B cell (primary cell): ENCODE results near the gene FKBP1B. TPM values are rescaled to one million over a fixed set of nuclear protein-coding genes. Genes with fewer than 3 reads are reported as not detected.

Experiments used
- ATAC-seq: fragments of 200-7000 bp; cut with Tn5 transposase; one replicate; pipeline ENCODE4 v1.10.0; 2021; ENCODE audit warnings: low read depth, mild to moderate bottlenecking, moderate number of reproducible peaks, moderate library complexity
- CTCF ChIA-PET: fragments of 350-600 bp; sonication (Branson Sonifier 250); formaldehyde crosslinking; loops from one replicate; lab custom pipeline; 2021; ENCODE audit warnings: antibody characterized with exemption, inconsistent platforms; lab: Charles Lee
- POLR2A ChIA-PET: fragments of 350-600 bp; sonication (Branson Sonifier 250); formaldehyde crosslinking; loops from one replicate; lab custom pipeline; 2021; ENCODE audit warnings: antibody characterized with exemption; lab: Charles Lee
- DNase-seq: peaks from one replicate; pipeline ENCODE4 v3.0.0; 2013
- H2AFZ ChIP-seq: 2 replicates; pipeline ENCODE4 v1.6.1; 2012; ENCODE audit warnings: mild to moderate bottlenecking, low read depth, low read length; ENCODE audit not compliant: insufficient read depth, poor library complexity, severe bottlenecking
- H3K27ac ChIP-seq, 2 donors: 1 replicate in 1 of 2; 2 replicates in 1 of 2; pipeline ENCODE4 v1.5.1; 2012 to 2013; ENCODE audit warnings: low read length in 2 of 2, mild to moderate bottlenecking in 2 of 2, moderate library complexity in 1 of 2
- H3K27me3 ChIP-seq, 4 experiments: fragments of 200-600 bp in 1 of 4; sonication (generic) in 1 of 4; replicated peaks in 1 of 4; 1 replicate in 2 of 4; 2 replicates in 2 of 4; pipeline versions ENCODE4 v1.6.1 to v1.7.0; 2013 to 2016; ENCODE audit warnings: low read length in 3 of 4, mild to moderate bottlenecking in 2 of 4, mixed read lengths in 1 of 4, moderate library complexity in 1 of 4; ENCODE audit not compliant: insufficient read depth in 4 of 4, control insufficient read depth in 3 of 4; ENCODE audit errors: control extremely low read depth in 1 of 4
- H3K36me3 ChIP-seq, 2 experiments: replicated peaks in 1 of 2; 1 replicate in 1 of 2; 2 replicates in 1 of 2; pipeline versions ENCODE4 v1.6.1 to v1.7.1; 2013; ENCODE audit warnings: low read length in 1 of 2; ENCODE audit not compliant: insufficient read depth in 2 of 2, control insufficient read depth in 1 of 2; ENCODE audit errors: control extremely low read depth in 1 of 2, extremely low read depth in 1 of 2
- H3K4me1 ChIP-seq, 2 donors: fragments of 200-600 bp in 1 of 2; sonication (generic) in 1 of 2; 1 replicate in 1 of 2; 2 replicates in 1 of 2; pipeline versions ENCODE4 v1.5.1 to v1.6.1; 2013 to 2017; ENCODE audit warnings: low read length in 2 of 2; ENCODE audit not compliant: control insufficient read depth in 2 of 2, insufficient read depth in 2 of 2
- H3K4me2 ChIP-seq: replicated peaks from 2 replicates; pipeline ENCODE3; 2012; ENCODE audit warnings: mild to moderate bottlenecking, low read depth, low read length; ENCODE audit not compliant: poor library complexity, severe bottlenecking
- H3K4me3 ChIP-seq, 5 experiments: fragments of 200-600 bp in 1 of 5; sonication (generic) in 1 of 5; 1 replicate in 3 of 5; 2 replicates in 2 of 5; pipeline versions ENCODE4 v1.5.1 to v1.7.0; 2011 to 2016; ENCODE audit warnings: low read length in 4 of 5, mild to moderate bottlenecking in 4 of 5, low read depth in 2 of 5, control low read depth in 1 of 5, moderate library complexity in 1 of 5; ENCODE audit not compliant: insufficient read depth in 1 of 5; ENCODE audit errors: control extremely low read depth in 1 of 5, extremely low read depth in 1 of 5
- H3K79me2 ChIP-seq: fragments of 200-600 bp; sonication (generic); one replicate; pipeline ENCODE4 v1.6.0; 2016; ENCODE audit warnings: low read length; ENCODE audit not compliant: control insufficient read depth, insufficient read depth
- H3K9ac ChIP-seq: fragments of 200-600 bp; sonication (generic); 2 replicates; pipeline ENCODE4 v1.6.1; 2017; ENCODE audit warnings: mild to moderate bottlenecking, low read length, moderate library complexity
- H3K9me3 ChIP-seq, 3 donors: one replicate each; pipeline versions ENCODE4 v1.6.1 to v1.7.1; 2013; ENCODE audit warnings: low read length in 2 of 3; ENCODE audit not compliant: control insufficient read depth in 2 of 3, insufficient read depth in 1 of 3; ENCODE audit errors: control extremely low read depth in 1 of 3
- H4K20me1 ChIP-seq: 2 replicates; pipeline ENCODE4 v1.6.0; 2012; ENCODE audit warnings: mild to moderate bottlenecking, low read length; ENCODE audit not compliant: insufficient read depth, control insufficient read depth, poor library complexity, severe bottlenecking
- H3K27ac Mint-ChIP-seq: one replicate; pipeline ENCODE4 v1.8.0; 2021; ENCODE audit warnings: mixed read lengths
- H3K27me3 Mint-ChIP-seq: one replicate; pipeline ENCODE4 v1.8.0; 2021; ENCODE audit warnings: mixed read lengths
- H3K4me1 Mint-ChIP-seq: one replicate; pipeline ENCODE4 v1.8.0; 2021; ENCODE audit warnings: mixed read lengths
- H3K4me3 Mint-ChIP-seq: one replicate; pipeline ENCODE4 v1.8.0; 2021; ENCODE audit warnings: mixed read lengths
- H3K9me3 Mint-ChIP-seq: one replicate; pipeline ENCODE4 v1.8.0; 2022; ENCODE audit warnings: mixed read lengths; ENCODE audit not compliant: insufficient read depth
- EZH2 ChIP-seq: IDR thresholded peaks from 2 replicates; pipeline ENCODE4 v1.6.1; 2012; ENCODE audit warnings: borderline replicate concordance, low read depth, mild to moderate bottlenecking, moderate library complexity, low read length; ENCODE audit not compliant: insufficient read depth, poor library complexity, severe bottlenecking
- WGBS: methylation state at CpG from one replicate; pipeline ENCODE4 v1.1.5; 2013; ENCODE audit warnings: missing lambda C conversion rate; ENCODE audit not compliant: insufficient coverage; 5-methylcytosine and 5-hydroxymethylcytosine counted together
- intact Hi-C: fragments of 100-400 bp; cut with micrococcal nuclease; formaldehyde crosslinking; loops from one replicate; pipeline ENCODE4 v1.10.0; 2022
- polyA plus RNA-seq: library from polyadenylated mRNA; depleted of rRNA; stranded (reverse); fragments of >200 nt; gene quantifications from 2 replicates; pipeline ENCODE4 v1.2.3, GENCODE V29; 2012
- total RNA-seq, 2 donors: library from RNA; stranded (reverse); fragments of 120-200 nt in 1 of 2; gene quantifications; 1 replicate in 1 of 2; 2 replicates in 1 of 2; pipeline versions ENCODE4 v1.2.3 to v1.2.4, GENCODE V29; 2013 to 2022
- TF ChIP-seq, protein P1 (sequence below): fragments of 200-600 bp; IDR thresholded peaks from one replicate; pipeline ENCODE4 v1.8.0; 2022; ENCODE audit warnings: antibody characterized with exemption, mild to moderate bottlenecking

Gene FKBP1B
- total and polyA plus RNA-seq, 2 donors (not counting 1 experiment from before 2014, with no cell fraction given): 0.85 to 3.8 TPM

DNA sequence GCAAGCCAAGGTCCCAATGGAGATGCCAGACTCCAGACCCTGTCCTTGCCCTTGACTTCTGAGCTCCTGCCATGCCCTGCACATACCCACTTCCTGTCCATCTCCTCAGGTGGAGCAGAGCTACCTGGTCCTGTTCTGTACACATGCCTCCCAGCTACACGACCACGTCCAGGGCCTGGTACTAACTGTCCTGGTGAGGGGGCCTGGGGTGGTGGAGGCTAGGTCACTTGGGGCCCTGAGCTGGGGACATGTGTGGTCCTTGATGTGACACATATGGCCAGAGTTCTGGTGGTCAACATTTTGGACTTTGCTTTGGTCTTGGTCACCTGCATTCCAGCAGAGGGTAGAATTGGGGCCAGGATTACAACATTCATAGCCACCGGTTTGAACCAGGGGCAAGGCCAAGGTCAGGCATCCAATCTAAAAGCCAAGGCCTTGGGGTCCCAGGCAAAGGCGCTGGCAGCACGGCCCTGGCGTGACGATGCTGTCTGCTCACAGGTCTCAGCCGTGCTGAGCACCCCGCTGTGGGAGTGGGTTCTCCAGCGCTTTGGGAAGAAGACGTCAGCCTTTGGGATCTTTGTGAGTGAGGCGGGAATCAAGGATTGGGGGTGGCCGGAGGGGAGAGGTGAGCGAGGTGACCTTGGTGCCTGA, 27.1 kb upstream of the FKBP1B start:
- Mint-ChIP-seq H3K9me3 (no peaks in the 10 kb centered on the region), H3K27ac (no peak overlapping the region), H3K4me1 (no peaks in the 10 kb centered on the region), H3K4me3 (no peak overlapping the region), H3K27me3 (no peaks in the 10 kb centered on the region)
- intact Hi-C loops: no loop called here
- DNase-seq (no peak), ATAC-seq (no peak)
- H3K4me2 ChIP-seq: no peak overlapping the region
- no peaks in the 10 kb centered on the region for H3K79me2 ChIP-seq
- no peak overlapping the region for H2AFZ ChIP-seq
- no peak for TF ChIP-seq EZH2
- TF ChIP-seq, protein P1, sequence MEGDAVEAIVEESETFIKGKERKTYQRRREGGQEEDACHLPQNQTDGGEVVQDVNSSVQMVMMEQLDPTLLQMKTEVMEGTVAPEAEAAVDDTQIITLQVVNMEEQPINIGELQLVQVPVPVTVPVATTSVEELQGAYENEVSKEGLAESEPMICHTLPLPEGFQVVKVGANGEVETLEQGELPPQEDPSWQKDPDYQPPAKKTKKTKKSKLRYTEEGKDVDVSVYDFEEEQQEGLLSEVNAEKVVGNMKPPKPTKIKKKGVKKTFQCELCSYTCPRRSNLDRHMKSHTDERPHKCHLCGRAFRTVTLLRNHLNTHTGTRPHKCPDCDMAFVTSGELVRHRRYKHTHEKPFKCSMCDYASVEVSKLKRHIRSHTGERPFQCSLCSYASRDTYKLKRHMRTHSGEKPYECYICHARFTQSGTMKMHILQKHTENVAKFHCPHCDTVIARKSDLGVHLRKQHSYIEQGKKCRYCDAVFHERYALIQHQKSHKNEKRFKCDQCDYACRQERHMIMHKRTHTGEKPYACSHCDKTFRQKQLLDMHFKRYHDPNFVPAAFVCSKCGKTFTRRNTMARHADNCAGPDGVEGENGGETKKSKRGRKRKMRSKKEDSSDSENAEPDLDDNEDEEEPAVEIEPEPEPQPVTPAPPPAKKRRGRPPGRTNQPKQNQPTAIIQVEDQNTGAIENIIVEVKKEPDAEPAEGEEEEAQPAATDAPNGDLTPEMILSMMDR: no peak
- no peak overlapping the region for H3K27ac ChIP-seq
- ChIA-PET CTCF (no interaction called here), POLR2A (no interaction called here)
- H3K36me3 ChIP-seq: peaks cover 2 to 16% of the 10 kb centered on the region in 2 experiments
- no peak overlapping the region for H3K4me3 ChIP-seq
- H3K9me3 ChIP-seq: no peaks in the 10 kb centered on the region
- H3K4me1 ChIP-seq: no peaks in the 10 kb centered on the region
- H3K27me3 ChIP-seq: no peaks in the 10 kb centered on the region
- WGBS: 99% methylated on average over 12 of the region's 14 CpGs
- no peak overlapping the region for H3K9ac ChIP-seq
- no peaks in the 10 kb centered on the region for H4K20me1 ChIP-seq

DNA sequence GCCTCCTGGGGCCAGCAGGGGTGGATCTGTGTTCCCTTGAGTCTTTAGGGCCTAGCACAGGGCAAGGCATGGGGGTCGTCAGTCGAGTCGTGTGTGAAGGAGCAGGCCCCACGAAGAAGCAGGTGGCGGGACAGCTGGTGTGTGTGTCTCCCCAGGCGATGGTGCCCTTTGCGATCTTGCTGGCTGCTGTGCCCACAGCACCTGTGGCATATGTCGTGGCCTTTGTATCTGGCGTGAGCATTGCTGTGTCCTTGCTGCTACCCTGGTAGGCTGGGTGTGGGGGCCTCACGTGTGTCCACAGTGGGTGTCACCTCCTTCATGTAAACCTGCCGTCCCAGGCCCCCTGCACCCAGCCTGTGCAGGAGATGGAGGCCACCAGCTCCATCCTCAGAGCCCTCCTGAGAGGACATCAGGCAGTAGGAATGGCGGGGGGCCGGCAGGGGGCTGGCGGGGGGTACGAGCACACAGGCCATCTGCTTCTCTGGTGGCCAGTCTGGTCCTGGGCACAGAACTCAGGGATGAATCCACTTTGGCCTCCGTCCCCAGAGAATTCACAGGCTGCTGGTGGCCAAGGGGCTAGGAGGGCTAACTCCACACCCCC, 26.5 kb upstream of the FKBP1B start:
- ATAC-seq (no peak), DNase-seq (no peak)
- Histone ChIP-seq H4K20me1 (no peaks in the 10 kb centered on the region), H3K4me2 (no peak overlapping the region), H3K36me3 (peaks cover 2 to 16% of the 10 kb centered on the region in 2 experiments), H3K9ac (no peak overlapping the region), H3K4me3 (no peak overlapping the region), H3K9me3 (no peaks in the 10 kb centered on the region), H3K79me2 (no peaks in the 10 kb centered on the region), H3K4me1 (no peaks in the 10 kb centered on the region), H3K27me3 (no peaks in the 10 kb centered on the region), H3K27ac (no peak overlapping the region), H2AFZ (no peak overlapping the region)
- no peak overlapping the region for H3K27ac Mint-ChIP-seq
- no peaks in the 10 kb centered on the region for H3K4me1 Mint-ChIP-seq
- no peak for TF ChIP-seq EZH2
- TF ChIP-seq, protein P1: no peak
- CTCF ChIA-PET: no interaction called here
- H3K27me3 Mint-ChIP-seq: no peaks in the 10 kb centered on the region
- no peak overlapping the region for H3K4me3 Mint-ChIP-seq
- no peaks in the 10 kb centered on the region for H3K9me3 Mint-ChIP-seq
- WGBS: 85% methylated on average over 15 of the region's 16 CpGs
- POLR2A ChIA-PET: no interaction called here
- intact Hi-C loops: no loop called here
